ENCODE measurements around the gene TIMP2.
"Not testable (repeated sequence)": the region's sequence is repeated elsewhere in the genome, so short reads cannot be mapped to it uniquely, and the experiment has no call there.

The TIMP2 gene

DNA sequence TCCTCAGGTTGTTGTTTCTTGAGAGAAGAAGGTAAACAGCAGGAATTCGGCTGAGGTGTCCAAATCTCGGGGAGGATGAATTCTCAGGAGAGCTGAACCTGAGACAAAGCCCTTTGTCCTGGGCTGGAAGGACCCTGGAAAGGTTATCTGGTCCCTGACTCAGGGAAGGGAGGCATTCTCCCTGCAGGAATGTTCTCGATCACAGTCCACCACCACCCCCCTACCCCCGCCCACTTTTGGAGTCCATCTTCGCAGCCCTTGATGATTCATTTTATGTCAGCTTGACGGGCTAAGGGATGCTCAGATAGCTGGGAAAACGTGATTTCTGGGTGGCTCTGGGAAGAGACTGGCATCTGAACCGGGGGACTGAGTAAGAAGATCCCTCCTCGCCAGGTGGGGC lies 20.8 kb downstream of the TIMP2 start:
- no peak for DNase-seq (ENCODE audit: low read depth)

DNA sequence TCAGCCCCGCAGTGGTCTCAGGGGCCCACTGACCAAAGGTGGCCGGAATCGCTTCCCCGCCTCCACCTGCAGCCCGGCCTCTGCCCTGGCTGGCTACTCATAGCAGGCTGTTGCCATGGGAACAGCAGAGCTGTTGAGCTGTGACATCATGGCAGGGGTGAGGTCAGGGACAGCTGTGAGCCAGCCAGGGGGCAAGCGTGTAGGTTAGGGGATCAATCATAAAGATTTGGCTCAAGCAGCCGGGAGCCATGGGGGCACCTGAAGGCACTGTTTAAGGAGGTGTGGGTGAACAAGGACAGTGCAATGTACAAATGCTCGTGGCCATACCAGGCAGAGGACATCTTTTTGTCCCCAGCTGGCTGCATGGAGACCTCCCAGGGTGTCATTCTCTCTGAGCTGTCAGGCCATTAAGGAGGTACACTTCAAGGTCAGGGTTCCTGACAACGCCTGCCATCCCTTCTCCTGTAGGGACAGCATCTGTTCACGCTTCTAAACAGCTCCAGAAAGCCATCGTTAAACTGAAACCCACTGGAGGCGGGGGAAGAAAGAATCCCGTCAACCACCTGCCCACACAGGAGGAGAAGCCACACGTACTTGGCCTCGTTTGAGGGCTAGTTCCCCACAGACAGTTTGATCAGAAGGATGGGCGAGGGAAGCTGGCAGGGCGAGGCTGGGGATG lies 21.9 kb downstream of the TIMP2 start, which contains the start of gene CEP295NL:
Gene CEP295NL (minus strand): TSS at position 101 of the 679 bp plus-strand sequence. CDS start 1,373 bp downstream, outside the sequence.
- no peak for DNase-seq (ENCODE audit: low read depth)

DNA sequence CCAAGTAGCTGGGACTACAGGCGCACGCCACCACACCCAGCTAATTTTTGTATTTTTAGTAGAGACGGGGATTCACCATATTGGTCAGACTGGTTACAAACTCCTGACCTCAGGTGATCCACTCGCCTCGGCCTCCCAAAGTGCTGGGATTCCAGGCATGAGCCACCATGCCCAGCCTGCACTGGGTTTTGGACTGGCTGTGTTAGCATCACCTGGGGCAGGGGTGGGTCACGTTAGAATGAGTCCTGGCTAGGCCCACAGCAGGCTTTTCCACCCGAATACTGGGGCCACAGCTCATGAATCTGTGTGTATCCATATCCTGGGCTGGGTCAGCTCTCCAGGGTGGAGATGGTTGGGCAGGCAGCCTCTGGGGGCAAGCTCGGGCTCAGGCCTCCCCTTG lies 23.0 kb downstream of the TIMP2 start:
- not testable (repeated sequence) for DNase-seq (ENCODE audit: low read depth)

DNA sequence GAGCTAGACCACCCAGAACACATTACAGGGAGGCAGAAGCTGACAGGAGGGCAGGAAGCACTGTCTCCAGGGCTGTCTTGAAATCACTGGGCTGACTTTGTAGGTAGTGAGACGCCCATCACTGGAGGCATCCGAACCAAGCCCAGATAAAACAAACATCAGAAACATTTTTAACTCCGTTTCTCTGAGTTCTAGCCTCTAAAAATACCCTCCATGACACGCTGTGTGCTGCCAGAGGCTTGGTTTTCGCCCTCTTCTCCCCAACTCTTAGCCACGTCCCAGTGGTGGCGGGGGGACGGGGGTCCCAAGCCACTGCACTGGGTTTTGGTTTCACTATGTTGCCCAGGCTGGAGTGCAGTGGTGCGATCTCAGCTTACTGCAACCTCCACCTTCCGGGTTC lies 23.4 kb downstream of the TIMP2 start:
- no peak for DNase-seq (ENCODE audit: low read depth)

DNA sequence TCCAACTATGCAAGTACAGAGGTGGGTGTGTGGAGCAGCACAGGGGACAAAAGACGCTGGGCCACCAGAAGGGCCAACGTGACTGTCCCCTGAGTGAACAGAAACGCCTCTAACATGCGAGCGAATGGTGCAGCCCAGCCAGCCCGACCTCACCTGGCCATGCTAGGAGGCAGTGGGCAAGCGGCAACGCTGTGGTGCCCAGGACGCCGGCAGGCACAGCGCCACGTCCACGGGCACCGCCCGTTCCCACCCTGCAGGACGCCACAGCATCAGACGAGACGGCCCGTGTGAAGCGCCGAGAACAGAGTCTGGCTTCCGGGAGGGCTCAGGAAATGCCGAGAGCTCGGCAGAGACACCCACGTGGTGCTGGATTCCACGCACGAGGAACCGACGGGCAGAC lies 24.4 kb downstream of the TIMP2 start:
- DNase-seq (ENCODE audit: low read depth) = no peak

DNA sequence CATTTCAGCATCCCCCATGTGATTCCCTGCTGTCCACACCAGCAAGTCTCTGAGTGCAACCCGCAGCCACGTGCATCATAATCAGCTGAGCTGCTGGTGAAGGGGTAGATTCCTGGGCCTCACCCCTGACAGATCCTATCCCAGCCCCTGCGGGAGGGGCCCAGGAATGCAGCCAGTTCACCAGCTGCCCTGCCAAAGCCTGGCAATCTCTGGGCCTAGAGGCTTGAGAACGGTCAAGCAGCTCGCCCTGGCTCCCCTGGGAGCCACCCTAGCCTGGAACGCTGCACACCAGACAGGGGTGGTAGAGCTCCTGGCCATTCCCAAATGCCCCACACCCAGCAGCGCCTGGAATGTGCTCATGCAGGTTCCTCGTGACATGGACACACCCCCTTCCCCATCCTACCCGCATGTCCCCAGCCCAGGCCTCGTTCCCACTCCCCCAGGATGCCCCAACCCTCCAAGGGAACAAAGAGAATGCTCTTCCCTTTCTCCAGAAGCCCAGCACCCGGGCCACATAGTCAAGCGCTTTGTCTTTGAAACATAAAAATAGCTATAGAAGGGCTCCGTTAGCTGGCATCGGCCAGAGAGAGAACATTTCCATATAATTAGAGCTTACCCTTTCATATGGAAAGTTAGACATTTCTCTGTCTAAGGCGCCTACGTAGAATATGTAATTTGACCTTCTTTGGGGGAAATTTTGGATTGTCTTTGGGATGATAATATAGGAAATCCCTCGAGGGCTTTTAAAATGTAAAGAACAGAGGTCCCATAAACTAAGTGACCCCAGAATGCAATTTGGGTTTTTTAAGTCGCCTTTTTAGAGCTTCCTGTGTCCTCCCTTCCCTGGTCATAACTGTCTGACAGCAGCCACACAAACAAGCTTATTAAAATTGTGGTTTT lies 25.6 kb downstream of the TIMP2 start:
- no peak for DNase-seq (ENCODE audit: low read depth)

DNA sequence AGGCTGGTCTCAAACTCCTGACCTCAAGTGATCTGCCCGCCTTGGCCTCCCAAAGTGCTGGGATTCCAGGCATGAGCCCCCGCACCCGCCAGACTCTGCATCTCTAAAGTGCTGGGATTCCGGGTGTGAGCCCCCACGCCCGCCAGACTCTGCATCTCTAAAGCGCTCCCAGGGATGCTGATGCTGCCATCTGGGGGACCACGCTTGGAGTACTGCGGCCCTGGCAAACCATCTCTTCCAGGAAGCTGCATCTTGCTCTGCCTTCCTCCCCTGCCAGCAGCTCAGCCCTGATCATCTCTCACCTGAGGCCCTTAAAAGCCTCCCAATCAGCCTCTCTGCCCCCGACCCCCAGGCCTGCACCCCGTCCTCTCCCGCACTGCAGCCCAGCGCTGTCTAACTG lies 26.2 kb downstream of the TIMP2 start:
- DNase-seq (ENCODE audit: low read depth) = no peak

DNA sequence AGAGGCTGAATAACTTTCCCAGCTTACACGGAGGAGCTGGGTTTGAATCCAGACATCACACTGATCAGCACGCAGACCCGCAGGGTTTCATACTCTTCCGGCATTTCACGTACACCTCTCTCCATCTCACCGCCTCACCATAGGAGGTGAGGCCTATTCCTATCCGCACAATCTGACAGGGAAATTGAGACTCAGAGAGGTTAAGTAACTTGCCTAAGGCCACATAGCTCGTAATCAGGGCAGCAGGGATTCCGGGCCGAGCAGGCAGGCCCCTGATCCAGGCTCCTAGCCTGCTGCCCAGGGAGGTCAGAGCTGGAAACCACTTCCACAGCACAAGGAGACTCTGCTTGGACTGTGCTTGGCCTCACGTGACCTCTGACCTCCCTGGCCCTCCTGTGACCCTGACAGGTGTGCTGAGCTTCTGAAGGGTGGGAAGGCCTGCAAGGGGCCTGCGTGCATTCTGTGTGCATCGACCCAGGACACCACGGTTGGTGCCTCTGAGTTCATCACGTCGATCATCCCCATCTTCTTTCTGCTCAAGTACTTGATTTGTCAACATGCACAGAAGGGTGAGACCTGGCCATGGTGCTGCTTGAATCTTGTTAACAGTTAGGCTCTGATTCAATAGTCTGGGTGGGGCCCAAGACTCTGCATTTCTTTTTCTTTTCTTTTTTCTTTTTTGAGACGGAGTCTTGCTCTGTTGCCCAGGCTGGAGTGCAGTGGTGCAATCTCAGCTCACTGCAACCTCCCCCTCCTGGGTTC lies 26.9 kb downstream of the TIMP2 start:
- DNase-seq (ENCODE audit: low read depth) = no peak

DNA sequence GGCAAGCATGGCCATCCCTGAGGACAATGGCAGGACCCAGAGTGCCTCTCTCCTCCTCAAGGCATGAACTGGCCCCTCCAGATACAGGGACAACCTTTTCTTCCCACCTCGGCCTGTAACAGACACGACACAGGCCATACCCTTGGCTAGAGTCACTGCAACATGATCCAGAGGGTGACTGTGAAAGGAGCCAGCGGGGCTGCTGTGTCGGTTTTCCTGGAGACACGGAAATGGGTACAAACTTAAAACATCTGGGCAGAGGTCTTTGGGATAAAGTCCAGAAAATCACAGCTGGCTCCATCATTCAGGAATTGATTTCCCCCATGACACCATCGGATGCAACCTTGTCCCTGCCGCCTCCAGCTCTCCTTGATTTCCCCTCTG lies 27.5 kb downstream of the TIMP2 start:
- DNase-seq (ENCODE audit: low read depth) = no peak

DNA sequence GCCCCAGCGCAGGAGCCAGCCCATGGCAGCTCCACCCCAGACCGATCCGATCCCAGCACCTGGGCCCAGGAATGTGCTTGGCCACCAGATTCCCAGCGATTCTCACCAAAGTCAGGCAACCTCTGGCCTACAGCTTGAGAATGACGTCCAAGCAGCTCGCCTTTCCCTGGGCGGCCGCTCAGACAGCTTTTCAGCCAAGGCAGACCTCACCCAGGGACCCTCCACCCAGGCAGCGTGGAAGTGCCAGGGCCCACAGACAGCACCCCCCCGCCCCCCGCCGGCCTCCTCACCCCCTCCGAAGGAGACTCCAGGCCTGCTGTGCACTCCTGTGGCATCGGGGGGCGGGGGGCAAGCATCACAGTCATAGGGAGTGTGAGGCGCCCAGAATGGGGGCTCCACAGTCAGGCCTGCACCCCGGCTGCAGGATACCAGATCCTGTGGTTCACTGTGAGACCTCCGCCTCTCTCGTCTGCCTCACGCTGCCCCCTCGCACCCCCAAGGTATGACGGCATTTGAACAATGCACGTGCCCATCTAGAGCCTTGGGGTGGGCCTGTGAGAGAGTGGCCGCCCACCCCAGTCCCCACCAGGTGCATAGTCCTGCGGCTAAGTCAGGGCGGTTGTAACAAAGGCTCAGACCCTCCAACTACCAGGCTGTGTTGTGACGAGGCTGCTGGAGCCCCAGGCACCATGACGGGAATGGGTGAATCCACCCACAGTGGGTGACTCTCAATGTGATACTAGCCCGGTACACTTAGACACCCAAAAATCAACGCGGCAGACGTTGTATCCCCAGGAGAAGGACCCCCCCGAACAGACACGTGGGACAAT lies 28.1 kb downstream of the TIMP2 start:
- DNase-seq (ENCODE audit: low read depth) = no peak

DNA sequence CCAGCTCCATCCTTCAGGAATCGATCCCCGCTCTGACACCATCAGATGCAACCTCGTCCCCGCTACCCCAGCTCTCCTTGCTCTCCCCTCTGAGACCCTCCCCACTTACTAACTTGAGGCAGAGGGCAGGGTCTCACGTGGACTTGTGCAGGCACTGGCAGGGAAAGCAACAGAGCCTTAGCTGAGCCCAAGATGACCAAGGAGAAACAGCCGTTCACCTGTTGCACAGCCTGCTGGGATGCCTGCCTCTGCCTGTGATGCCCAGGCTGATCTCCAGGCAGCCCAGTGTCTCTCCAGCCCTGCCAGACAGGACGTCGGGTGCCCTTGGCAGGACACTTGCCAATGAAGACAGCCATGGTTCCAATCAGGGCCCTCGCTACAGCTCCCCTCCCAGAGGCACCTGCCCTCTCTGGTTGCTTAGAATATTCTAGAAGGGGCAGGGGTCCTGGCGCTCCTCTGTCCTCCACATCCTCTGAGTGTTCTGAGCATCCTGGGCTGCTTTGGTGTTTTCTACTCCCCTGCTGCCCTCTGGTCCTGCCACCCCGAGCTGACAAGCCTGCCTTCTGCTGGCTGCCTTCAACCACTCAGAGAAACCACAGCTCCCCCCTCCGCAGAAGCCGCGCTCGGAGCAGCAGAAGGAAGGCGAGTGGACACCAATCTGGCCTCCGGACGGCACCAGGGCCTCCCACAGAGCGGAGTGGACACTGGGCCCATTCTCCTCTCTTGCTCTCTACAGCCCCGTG lies 28.9 kb downstream of the TIMP2 start:
- no peak for DNase-seq (ENCODE audit: low read depth)

DNA sequence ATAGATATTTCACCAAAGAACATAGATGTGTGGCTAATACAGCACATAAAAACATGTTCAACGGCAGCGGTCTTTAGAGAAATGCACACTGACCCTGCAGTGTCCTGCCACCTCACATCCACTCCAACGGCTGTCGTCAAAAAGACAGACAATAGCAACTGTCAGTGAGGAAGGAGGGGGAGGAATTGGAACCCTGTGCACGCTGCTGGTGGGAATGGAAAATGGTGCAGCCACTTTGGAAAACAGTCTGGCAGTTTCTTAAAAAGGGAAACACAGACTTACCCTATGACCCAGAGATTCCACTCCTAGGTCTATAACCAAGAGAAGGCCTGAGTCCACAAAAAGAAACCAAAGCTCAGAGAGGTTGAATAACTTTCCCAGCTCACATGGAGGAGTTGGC lies 29.9 kb downstream of the TIMP2 start:
- no peak for DNase-seq (ENCODE audit: low read depth)

DNA sequence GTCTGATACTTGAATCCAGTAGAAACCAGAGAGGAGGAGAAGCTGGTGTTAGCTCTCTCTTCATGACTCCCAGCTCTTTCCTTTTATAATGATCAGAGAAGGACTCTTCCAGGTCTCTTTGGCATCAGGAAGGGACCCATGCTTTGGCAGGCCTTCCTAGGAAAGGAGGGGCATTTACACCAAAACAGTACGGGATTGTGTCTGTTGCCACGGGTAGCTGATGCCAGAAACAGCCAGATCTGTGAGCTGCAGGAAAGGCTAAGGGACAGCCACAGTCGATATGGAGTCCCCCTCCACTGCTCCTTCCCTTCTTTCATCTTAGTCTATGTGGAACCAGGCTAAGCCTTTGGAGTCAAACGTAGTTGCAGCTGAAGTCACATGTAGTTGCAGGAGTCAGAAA lies 31.5 kb downstream of the TIMP2 start:
- no peak for DNase-seq (ENCODE audit: low read depth)

DNA sequence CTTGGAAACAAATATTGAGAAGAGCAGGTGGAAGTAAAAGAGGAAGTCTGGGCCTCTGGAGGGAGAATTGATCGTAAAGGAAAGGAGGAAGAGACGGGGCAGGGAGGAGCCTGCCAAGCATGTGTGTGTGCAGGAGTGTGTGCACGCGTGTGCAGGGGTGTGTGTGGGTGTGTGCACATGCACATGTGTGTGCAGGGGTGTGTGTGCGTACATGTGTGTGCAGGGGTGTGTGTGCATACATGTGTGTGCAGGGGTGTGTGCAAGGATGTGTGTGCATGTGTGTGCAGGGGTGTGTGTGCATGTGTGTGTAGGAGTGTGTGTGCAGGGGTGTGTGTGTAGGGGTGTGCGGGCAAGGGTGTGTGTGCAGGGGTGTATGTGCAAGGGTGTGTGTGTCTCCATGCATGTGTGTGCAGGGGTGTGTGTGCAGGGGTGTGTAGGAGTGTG lies 32.2 kb downstream of the TIMP2 start:
- DNase-seq (ENCODE audit: low read depth) = no peak

DNA sequence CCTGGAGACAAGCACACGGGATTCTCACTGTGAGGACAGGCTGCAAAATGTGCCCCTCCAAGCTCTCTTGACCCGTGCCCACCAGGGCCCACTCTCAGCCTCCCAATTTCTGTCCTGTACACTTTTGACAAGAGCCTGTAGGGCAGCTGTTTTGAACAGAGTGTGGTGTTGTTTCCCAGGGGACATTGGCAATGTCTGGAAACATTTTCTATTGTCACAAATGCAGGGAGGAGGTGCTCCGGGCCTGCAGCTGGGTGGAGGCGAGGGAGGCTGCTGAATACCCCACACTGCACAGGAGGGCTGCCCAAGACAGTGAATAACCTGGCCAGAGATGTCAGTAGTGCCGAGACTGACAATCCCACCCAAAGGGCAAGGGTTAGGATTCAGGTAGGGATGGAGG lies 32.7 kb downstream of the TIMP2 start:
- no peak for DNase-seq (ENCODE audit: low read depth)

DNA sequence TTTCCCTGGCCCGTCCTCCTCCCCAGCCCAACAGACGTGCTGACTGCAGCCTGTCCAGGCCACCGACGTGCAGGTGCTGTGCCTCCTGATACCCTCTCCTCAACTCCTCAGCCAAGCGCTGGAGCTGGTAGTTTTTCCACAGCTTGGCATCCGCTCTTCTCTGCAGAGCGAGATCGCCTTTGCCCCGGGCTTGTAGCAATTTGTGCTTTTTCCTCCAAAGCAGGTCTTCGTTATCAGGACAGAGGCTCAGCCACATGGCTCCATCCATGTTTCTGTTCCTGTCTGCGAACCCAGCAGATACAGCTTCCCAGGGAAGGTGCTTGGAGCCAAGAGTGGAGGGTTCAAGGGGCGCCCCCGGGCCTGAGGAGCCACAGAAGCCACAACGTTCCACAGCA lies 33.1 kb downstream of the TIMP2 start:
- no peak for DNase-seq (ENCODE audit: low read depth)

DNA sequence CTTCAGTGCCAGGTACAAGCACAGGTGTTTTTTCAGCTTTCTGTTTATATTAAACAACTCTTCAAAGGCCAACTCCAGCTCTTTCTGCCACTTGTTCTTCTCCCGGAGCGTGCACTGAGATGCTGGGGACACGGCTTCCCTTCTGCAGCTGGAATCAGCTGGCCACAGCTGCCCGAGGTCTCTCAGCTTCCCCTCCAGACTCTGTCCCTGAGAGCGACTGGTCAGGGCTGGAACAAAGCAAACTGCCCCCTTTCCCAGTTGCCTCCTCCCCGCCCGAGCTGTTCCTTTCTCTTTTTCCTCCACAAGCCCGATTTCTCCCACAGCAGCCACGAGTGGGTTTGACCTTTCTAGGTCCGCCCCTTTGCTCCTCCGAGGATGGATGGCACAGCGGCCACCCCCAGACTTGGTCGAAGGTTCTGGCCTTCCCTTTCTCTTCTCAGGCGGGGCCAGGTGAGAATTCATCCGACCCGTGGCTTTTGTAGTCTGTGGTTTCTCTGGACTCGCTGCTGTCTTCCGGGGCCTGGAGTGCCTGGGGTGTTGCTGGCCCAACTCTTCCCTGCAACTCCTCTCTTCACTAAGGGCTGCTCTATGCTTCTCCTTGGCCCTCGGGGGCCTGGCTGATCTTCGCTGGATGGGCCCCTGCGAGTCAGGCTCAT lies 33.7 kb downstream of the TIMP2 start:
- no peak for DNase-seq (ENCODE audit: low read depth)

DNA sequence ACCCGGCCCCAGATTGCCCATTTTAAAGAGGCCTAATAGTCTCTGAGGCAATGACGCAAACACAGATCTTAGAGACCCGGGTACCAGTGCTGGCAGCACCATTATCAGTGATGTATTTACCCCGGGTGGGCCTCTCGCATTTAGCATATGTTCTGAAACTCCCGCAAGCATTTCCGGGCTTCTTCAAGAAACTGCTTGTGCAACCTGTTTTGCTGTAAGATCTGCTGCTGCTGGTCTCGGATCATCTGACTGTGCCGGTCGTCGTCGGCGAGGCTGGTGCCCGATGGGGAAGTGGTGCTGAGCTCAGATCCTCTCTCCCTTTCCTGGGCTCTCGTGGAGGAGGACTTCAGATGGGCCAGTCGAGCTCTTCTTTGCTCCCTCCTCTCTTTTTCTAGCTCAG lies 34.7 kb downstream of the TIMP2 start:
- DNase-seq (ENCODE audit: low read depth) = no peak

DNA sequence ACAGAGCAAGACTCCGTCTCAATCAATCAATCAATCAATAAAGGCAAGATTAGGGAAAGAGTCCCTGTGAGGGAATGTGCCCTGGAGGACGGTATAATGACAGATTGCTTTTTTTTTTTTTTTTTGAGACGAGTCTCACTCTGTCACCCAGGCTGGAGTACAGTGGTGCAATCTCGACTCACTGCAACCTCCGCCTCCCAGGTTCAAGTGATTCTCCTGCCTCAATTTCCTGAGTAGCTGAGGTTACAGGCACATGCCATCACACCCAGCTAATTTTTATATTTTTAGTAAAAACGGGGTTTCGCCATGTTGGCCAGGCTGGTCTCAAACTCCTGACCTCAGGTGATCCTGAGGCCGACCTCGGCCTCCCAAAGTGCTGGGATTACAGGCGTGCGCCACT lies 35.1 kb downstream of the TIMP2 start:
- DNase-seq (ENCODE audit: low read depth) = not testable (repeated sequence)

DNA sequence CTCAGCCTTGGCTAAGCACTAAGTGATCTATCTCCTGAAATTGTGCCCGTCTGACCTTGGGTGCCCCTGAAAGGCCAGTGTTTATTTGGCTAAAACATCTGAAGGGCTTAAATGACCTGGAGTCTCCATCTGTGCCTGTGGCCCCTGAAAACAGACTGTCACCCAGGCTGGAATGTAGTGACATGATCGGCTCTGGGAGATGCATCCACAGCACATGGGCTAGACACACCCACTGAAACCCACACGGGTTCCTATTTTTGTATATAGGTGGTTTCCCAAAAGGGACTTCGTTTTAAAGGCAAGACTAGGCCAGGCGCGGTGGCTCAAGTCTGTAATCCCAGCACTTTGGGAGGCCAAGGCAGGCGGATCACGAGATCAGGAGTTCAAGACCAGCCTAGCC lies 35.7 kb downstream of the TIMP2 start:
- no peak for DNase-seq (ENCODE audit: low read depth)

All from GM04504 (cell line).